ENCODE results near the gene LIPH. TPM values are rescaled to one million over a fixed set of nuclear protein-coding genes. Genes with fewer than 3 reads are reported as not detected.
"Not testable (repeated sequence)": the region's sequence is repeated elsewhere in the genome, so short reads cannot be mapped to it uniquely, and the experiment has no call there.

Gene LIPH
- total RNA-seq, 1 donor: under 0.01 TPM

GRCh38 chr3:185484296-185484695 is 68.1 kb downstream of the LIPH start:
- no peak for DNase-seq (ENCODE audit: low read depth)
- H3K4me3 ChIP-seq (ENCODE audit: low read depth, low read length): no peak overlapping the region
- TF ChIP-seq CTCF (IDR thresholded peaks at IDR 0.05; ENCODE audit: insufficient read depth, low read depth, low read length): no peak

- TF ChIP-seq CTCF (IDR thresholded peaks at IDR 0.05; ENCODE audit: insufficient read depth, low read depth, low read length): no peak
- DNase-seq (ENCODE audit: low read depth): no peak
- H3K4me3 ChIP-seq (ENCODE audit: low read depth, low read length): no peak overlapping the region
Measured at GRCh38 chr3:185479373-185479945, 72.9 kb downstream of the LIPH start.

- no peak overlapping the region for H3K4me3 ChIP-seq (ENCODE audit: low read depth, low read length)
- DNase-seq (ENCODE audit: low read depth): no peak
- TF ChIP-seq CTCF (IDR thresholded peaks at IDR 0.05; ENCODE audit: insufficient read depth, low read depth, low read length): no peak
Measured at GRCh38 chr3:185477316-185477715, 75.1 kb downstream of the LIPH start.

GRCh38 chr3:185474922-185475321 is 77.5 kb downstream of the LIPH start:
- not testable (repeated sequence) for DNase-seq (ENCODE audit: low read depth); H3K4me3 ChIP-seq (ENCODE audit: low read depth, low read length)

GRCh38 chr3:185473290-185473815 is 79.0 kb downstream of the LIPH start:
- TF ChIP-seq CTCF (IDR thresholded peaks at IDR 0.05; ENCODE audit: insufficient read depth, low read depth, low read length): no peak
- peak; percentile 27 for DNase-seq (ENCODE audit: low read depth)
- no peak overlapping the region for H3K4me3 ChIP-seq (ENCODE audit: low read depth, low read length)

GRCh38 chr3:185470323-185470722 is 82.1 kb downstream of the LIPH start:
- no peak overlapping the region for H3K4me3 ChIP-seq (ENCODE audit: low read depth, low read length)
- no peak for DNase-seq (ENCODE audit: low read depth)
- TF ChIP-seq CTCF (IDR thresholded peaks at IDR 0.05; ENCODE audit: insufficient read depth, low read depth, low read length): no peak

GRCh38 chr3:185469542-185469941 is 82.8 kb downstream of the LIPH start:
- H3K4me3 ChIP-seq (ENCODE audit: low read depth, low read length): no peak overlapping the region
- no peak for DNase-seq (ENCODE audit: low read depth)
- no peak for TF ChIP-seq CTCF (IDR thresholded peaks at IDR 0.05; ENCODE audit: insufficient read depth, low read depth, low read length)

- H3K4me3 ChIP-seq (ENCODE audit: low read depth, low read length); DNase-seq (ENCODE audit: low read depth): not testable (repeated sequence)
Measured at GRCh38 chr3:185466123-185466522, 86.3 kb downstream of the LIPH start.

Measured in fibroblast of villous mesenchyme (primary cell).